Mesendoderm (in vitro differentiated cells): ENCODE measurements around the gene GBF1.

Experiments used
- DNase-seq: peaks from one replicate; pipeline ENCODE4 v3.0.0; 2013
- H2AK5ac ChIP-seq: 2 replicates; pipeline ENCODE4 v1.6.1; 2013; ENCODE audit warnings: low read length, inconsistent platforms
- H2BK120ac ChIP-seq: 2 replicates; pipeline ENCODE4 v1.6.1; 2013; ENCODE audit warnings: low read depth, mild to moderate bottlenecking, low read length, moderate library complexity, mixed read lengths
- H2BK15ac ChIP-seq: replicated peaks from 2 replicates; pipeline ENCODE4 v1.6.1; 2013; ENCODE audit warnings: low read depth, mild to moderate bottlenecking, moderate library complexity
- H2BK5ac ChIP-seq: 2 replicates; pipeline ENCODE4 v1.6.1; 2013; ENCODE audit warnings: low read length, inconsistent platforms
- H3K18ac ChIP-seq: 2 replicates; pipeline ENCODE4 v1.6.1; 2013; ENCODE audit warnings: mild to moderate bottlenecking, low read length, mixed read lengths
- H3K23ac ChIP-seq: one replicate; pipeline ENCODE4 v1.6.1; 2013; ENCODE audit warnings: low read length
- H3K27ac ChIP-seq: 2 replicates; pipeline ENCODE4 v1.5.1; 2013; ENCODE audit warnings: low read depth, mild to moderate bottlenecking, inconsistent platforms, low read length, moderate library complexity
- H3K27me3 ChIP-seq: 2 replicates; pipeline ENCODE4 v1.6.1; 2013; ENCODE audit warnings: low read length, control low read depth, mild to moderate bottlenecking, inconsistent platforms; ENCODE audit not compliant: insufficient read depth, poor library complexity
- H3K36me3 ChIP-seq: 2 replicates; pipeline ENCODE4 v1.6.1; 2013; ENCODE audit warnings: low read length, inconsistent platforms; ENCODE audit not compliant: control insufficient read depth, insufficient read depth
- H3K4ac ChIP-seq: one replicate; pipeline ENCODE4 v1.6.1; 2013; ENCODE audit warnings: low read depth, mild to moderate bottlenecking, low read length, moderate library complexity
- H3K4me1 ChIP-seq: 2 replicates; pipeline ENCODE4 v1.6.1; 2013; ENCODE audit warnings: low read depth, low read length, inconsistent platforms; ENCODE audit not compliant: control insufficient read depth
- H3K4me2 ChIP-seq: 2 replicates; pipeline ENCODE4 v1.6.1; 2013; ENCODE audit warnings: low read length
- H3K4me3 ChIP-seq: 2 replicates; pipeline ENCODE4 v1.5.1; 2013; ENCODE audit warnings: mild to moderate bottlenecking, low read length
- H3K56ac ChIP-seq: one replicate; pipeline ENCODE4 v1.6.1; 2013; ENCODE audit warnings: low read length
- H3K79me1 ChIP-seq: 2 replicates; pipeline ENCODE4 v1.6.1; 2013; ENCODE audit warnings: low read length, inconsistent platforms
- H3K79me2 ChIP-seq: 2 replicates; pipeline ENCODE4 v1.6.1; 2013; ENCODE audit warnings: mild to moderate bottlenecking, low read length; ENCODE audit not compliant: control insufficient read depth, insufficient read depth
- H3K9ac ChIP-seq: 2 replicates; pipeline ENCODE4 v1.6.1; 2013; ENCODE audit warnings: low read length, inconsistent platforms
- H4K5ac ChIP-seq: one replicate; pipeline ENCODE4 v1.6.1; 2013; ENCODE audit warnings: low read length
- H4K8ac ChIP-seq: one replicate; pipeline ENCODE4 v1.6.1; 2013; ENCODE audit warnings: low read depth, mild to moderate bottlenecking, control low read depth, low read length, moderate library complexity
- WGBS: extraction: QIAGEN DNeasy Blood & Tissue Kit; methylation state at CpG from one replicate; pipeline ENCODE4 v1.1.7; 2013; ENCODE audit warnings: low lambda C conversion rate, missing lambda C conversion rate; ENCODE audit not compliant: insufficient coverage; ENCODE audit errors: extremely low coverage; 5-methylcytosine and 5-hydroxymethylcytosine counted together

GBF1 gene

GRCh38 chr10:102424145-102424544 lies 178.8 kb downstream of the GBF1 start:
- H3K27me3 ChIP-seq: no peaks in the 10 kb centered on the region
- H3K4me3 ChIP-seq: no peak overlapping the region
- H3K23ac ChIP-seq: no peak overlapping the region
- no peak overlapping the region for H2BK15ac ChIP-seq
- H2AK5ac ChIP-seq: no peak overlapping the region
- no peak overlapping the region for H3K9ac ChIP-seq
- no CpG with 5 or more reads among the region's 9 CpGs for WGBS
- H3K36me3 ChIP-seq: no peaks in the 10 kb centered on the region
- no peak overlapping the region for H2BK120ac ChIP-seq
- H3K4me1 ChIP-seq: peaks cover 5% of the 10 kb centered on the region
- H3K4me2 ChIP-seq: no peak overlapping the region
- H4K5ac ChIP-seq: no peak overlapping the region
- H2BK5ac ChIP-seq: no peak overlapping the region
- no peak for DNase-seq
- H3K4ac ChIP-seq: no peak overlapping the region
- no peak overlapping the region for H3K27ac ChIP-seq
- H3K56ac ChIP-seq: no peak overlapping the region
- H3K79me2 ChIP-seq: no peaks in the 10 kb centered on the region
- H4K8ac ChIP-seq: no peak overlapping the region
- H3K18ac ChIP-seq: no peak overlapping the region
- H3K79me1 ChIP-seq: no peaks in the 10 kb centered on the region

GRCh38 chr10:102424916-102425315 lies 179.6 kb downstream of the GBF1 start:
- Histone ChIP-seq H3K79me1 (no peaks in the 10 kb centered on the region), H3K9ac (no peak overlapping the region), H2AK5ac (no peak overlapping the region), H3K36me3 (no peaks in the 10 kb centered on the region), H4K5ac (no peak overlapping the region), H3K4me1 (peaks cover 5% of the 10 kb centered on the region), H3K27ac (no peak overlapping the region), H2BK5ac (no peak overlapping the region), H3K23ac (no peak overlapping the region), H3K4ac (no peak overlapping the region), H4K8ac (no peak overlapping the region), H3K18ac (no peak overlapping the region), H3K4me2 (no peak overlapping the region), H3K4me3 (no peak overlapping the region), H2BK120ac (no peak overlapping the region), H3K56ac (no peak overlapping the region), H2BK15ac (no peak overlapping the region), H3K79me2 (no peaks in the 10 kb centered on the region), H3K27me3 (no peaks in the 10 kb centered on the region)
- no peak for DNase-seq
- whole genome bisulfite sequencing: no CpG with 5 or more reads among the region's 6 CpGs

- no peak overlapping the region for H4K5ac ChIP-seq
- no peaks in the 10 kb centered on the region for H3K79me2 ChIP-seq
- H3K4me1 ChIP-seq: peaks cover 5% of the 10 kb centered on the region
- no peak overlapping the region for H4K8ac ChIP-seq
- H3K79me1 ChIP-seq: no peaks in the 10 kb centered on the region
- no peak overlapping the region for H2BK5ac ChIP-seq
- no peak overlapping the region for H3K4ac ChIP-seq
- no peak overlapping the region for H3K9ac ChIP-seq
- H2AK5ac ChIP-seq: no peak overlapping the region
- no CpG with 5 or more reads among the region's 1 CpG for WGBS
- no peak for DNase-seq
- no peak overlapping the region for H3K27ac ChIP-seq
- H3K18ac ChIP-seq: no peak overlapping the region
- H3K56ac ChIP-seq: no peak overlapping the region
- H3K4me2 ChIP-seq: no peak overlapping the region
- no peak overlapping the region for H3K23ac ChIP-seq
- no peaks in the 10 kb centered on the region for H3K36me3 ChIP-seq
- no peaks in the 10 kb centered on the region for H3K27me3 ChIP-seq
- H2BK120ac ChIP-seq: no peak overlapping the region
- H3K4me3 ChIP-seq: no peak overlapping the region
- no peak overlapping the region for H2BK15ac ChIP-seq
Measured at GRCh38 chr10:102425444-102425843, 180.1 kb downstream of the GBF1 start.

GRCh38 chr10:102426803-102427287 lies 181.5 kb downstream of the GBF1 start:
- no peak overlapping the region for H4K5ac ChIP-seq
- no peak overlapping the region for H4K8ac ChIP-seq
- peaks cover 5% of the 10 kb centered on the region for H3K4me1 ChIP-seq
- no peak overlapping the region for H3K4me2 ChIP-seq
- H3K79me2 ChIP-seq: no peaks in the 10 kb centered on the region
- no peaks in the 10 kb centered on the region for H3K36me3 ChIP-seq
- no peak overlapping the region for H2BK15ac ChIP-seq
- no CpG with 5 or more reads among the region's 7 CpGs for WGBS
- H3K18ac ChIP-seq: no peak overlapping the region
- H2AK5ac ChIP-seq: no peak overlapping the region
- no peak overlapping the region for H3K9ac ChIP-seq
- H3K23ac ChIP-seq: no peak overlapping the region
- H2BK120ac ChIP-seq: no peak overlapping the region
- H3K4me3 ChIP-seq: no peak overlapping the region
- no peak overlapping the region for H3K56ac ChIP-seq
- no peak overlapping the region for H3K4ac ChIP-seq
- no peak for DNase-seq
- no peak overlapping the region for H3K27ac ChIP-seq
- no peak overlapping the region for H2BK5ac ChIP-seq
- H3K27me3 ChIP-seq: no peaks in the 10 kb centered on the region
- peaks cover 3% of the 10 kb centered on the region for H3K79me1 ChIP-seq

- H3K4me3 ChIP-seq: no peak overlapping the region
- no peak overlapping the region for H3K4me2 ChIP-seq
- no peak overlapping the region for H2BK120ac ChIP-seq
- no peak overlapping the region for H4K8ac ChIP-seq
- no peaks in the 10 kb centered on the region for H3K27me3 ChIP-seq
- no peak overlapping the region for H3K56ac ChIP-seq
- no peak overlapping the region for H4K5ac ChIP-seq
- H3K36me3 ChIP-seq: no peaks in the 10 kb centered on the region
- peaks cover 3% of the 10 kb centered on the region for H3K79me1 ChIP-seq
- H3K79me2 ChIP-seq: no peaks in the 10 kb centered on the region
- no peak overlapping the region for H3K4ac ChIP-seq
- no peak for DNase-seq
- no peak overlapping the region for H3K23ac ChIP-seq
- H2BK5ac ChIP-seq: no peak overlapping the region
- H3K18ac ChIP-seq: no peak overlapping the region
- H3K27ac ChIP-seq: no peak overlapping the region
- H2AK5ac ChIP-seq: no peak overlapping the region
- no CpG with 5 or more reads among the region's 8 CpGs for WGBS
- no peaks in the 10 kb centered on the region for H3K4me1 ChIP-seq
- H3K9ac ChIP-seq: no peak overlapping the region
- H2BK15ac ChIP-seq: no peak overlapping the region
Measured at GRCh38 chr10:102429468-102429867, 184.1 kb downstream of the GBF1 start.

- no CpG with 5 or more reads among the region's 4 CpGs for WGBS
- Histone ChIP-seq H3K27ac (no peak overlapping the region), H3K9ac (peak overlapping the region; percentile 80), H3K79me2 (no peaks in the 10 kb centered on the region), H2BK5ac (no peak overlapping the region), H3K27me3 (no peaks in the 10 kb centered on the region), H3K4me3 (peak overlapping the region; percentile 51), H3K36me3 (no peaks in the 10 kb centered on the region), H4K8ac (no peak overlapping the region), H4K5ac (no peak overlapping the region), H3K4ac (peak overlapping the region; percentile 49), H3K23ac (no peak overlapping the region), H2AK5ac (peak overlapping the region; percentile 31), H3K79me1 (peaks cover 3% of the 10 kb centered on the region), H3K4me2 (peak overlapping the region; percentile 68), H3K18ac (peak overlapping the region; percentile 51), H3K4me1 (peaks cover 3% of the 10 kb centered on the region), H2BK15ac (no peak overlapping the region), H2BK120ac (no peak overlapping the region), H3K56ac (peak overlapping the region; percentile 90)
- peak; percentile 55 for DNase-seq
Measured at GRCh38 chr10:102431452-102432124, 186.3 kb downstream of the GBF1 start.
